PC-9 (cell line): ENCODE data around the gene HLCS.

Experiments used
- CTCF ChIP-seq: fragments of 200-600 bp; sonication (generic); conservative IDR thresholded peaks from 2 replicates; pipeline ENCODE4 v1.6.1; 2017; ENCODE audit warnings: mixed run types, antibody characterized with exemption, mild to moderate bottlenecking, moderate library complexity
- EZH2 ChIP-seq: fragments of 200-600 bp; sonication (generic); IDR thresholded peaks from 2 replicates; pipeline ENCODE4 v1.8.0; 2017; ENCODE audit warnings: antibody characterized with exemption, low read depth

- TF ChIP-seq CTCF (no peak), EZH2 (no peak)
Observed at GRCh38 chr21:36706951-36707762, 259.3 kb downstream of the HLCS start.
